AG10803 (cell line): ENCODE results near the gene BCR.

Experiments
- DNase-seq: peaks from one replicate; pipeline ENCODE4 v3.0.0; 2010; ENCODE audit warnings: low read depth
- H3K4me3 ChIP-seq: 2 replicates; pipeline ENCODE4 v1.5.1; 2011; ENCODE audit warnings: mild to moderate bottlenecking, low read length, control low read depth
- TF ChIP-seq, protein P1 (sequence below): conservative IDR thresholded peaks from 2 replicates; pipeline ENCODE4 v1.5.1; 2011; ENCODE audit warnings: mild to moderate bottlenecking, low read length, control low read depth, inconsistent platforms

Gene BCR

DNA sequence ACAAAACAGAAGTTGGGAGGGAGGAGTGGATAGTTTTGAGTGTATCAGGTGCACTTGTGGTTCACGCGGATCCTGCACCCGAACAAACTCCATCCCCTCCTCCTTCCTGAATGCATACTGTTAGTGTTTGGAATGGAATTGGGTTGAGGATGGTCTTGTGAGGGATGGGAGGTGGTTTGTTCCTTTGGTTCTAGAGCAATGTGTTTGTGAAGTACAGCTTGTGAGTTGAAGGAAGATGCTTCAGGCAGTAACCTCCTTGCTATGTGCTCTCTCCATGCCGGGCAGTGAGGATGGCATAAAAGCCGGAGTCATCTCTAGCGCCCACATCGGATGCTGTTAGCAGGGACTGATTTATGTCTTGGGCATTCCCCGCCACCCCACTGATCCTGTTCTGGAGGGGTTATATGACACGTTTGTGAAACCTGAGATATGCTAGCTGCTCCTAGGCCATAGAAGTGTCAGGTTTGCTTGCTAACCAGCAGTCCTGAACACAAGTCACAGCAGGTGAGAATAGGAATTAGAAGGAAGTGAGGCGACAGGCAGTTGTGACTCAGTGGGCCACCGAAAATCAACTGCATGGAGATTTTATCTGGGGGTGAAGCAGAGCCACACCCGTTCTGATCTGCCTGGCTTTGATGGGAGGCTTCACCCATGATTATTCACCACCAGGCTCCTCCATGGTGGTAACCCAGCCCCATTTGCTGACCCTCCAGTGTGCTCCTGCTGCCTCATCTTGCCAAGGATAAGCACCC, 2.2 kb downstream of the BCR start:
- peak overlapping the region; percentile 76 for H3K4me3 ChIP-seq
- TF ChIP-seq, protein P1, sequence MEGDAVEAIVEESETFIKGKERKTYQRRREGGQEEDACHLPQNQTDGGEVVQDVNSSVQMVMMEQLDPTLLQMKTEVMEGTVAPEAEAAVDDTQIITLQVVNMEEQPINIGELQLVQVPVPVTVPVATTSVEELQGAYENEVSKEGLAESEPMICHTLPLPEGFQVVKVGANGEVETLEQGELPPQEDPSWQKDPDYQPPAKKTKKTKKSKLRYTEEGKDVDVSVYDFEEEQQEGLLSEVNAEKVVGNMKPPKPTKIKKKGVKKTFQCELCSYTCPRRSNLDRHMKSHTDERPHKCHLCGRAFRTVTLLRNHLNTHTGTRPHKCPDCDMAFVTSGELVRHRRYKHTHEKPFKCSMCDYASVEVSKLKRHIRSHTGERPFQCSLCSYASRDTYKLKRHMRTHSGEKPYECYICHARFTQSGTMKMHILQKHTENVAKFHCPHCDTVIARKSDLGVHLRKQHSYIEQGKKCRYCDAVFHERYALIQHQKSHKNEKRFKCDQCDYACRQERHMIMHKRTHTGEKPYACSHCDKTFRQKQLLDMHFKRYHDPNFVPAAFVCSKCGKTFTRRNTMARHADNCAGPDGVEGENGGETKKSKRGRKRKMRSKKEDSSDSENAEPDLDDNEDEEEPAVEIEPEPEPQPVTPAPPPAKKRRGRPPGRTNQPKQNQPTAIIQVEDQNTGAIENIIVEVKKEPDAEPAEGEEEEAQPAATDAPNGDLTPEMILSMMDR, result no peak
- DNase-seq, result no peak

DNA sequence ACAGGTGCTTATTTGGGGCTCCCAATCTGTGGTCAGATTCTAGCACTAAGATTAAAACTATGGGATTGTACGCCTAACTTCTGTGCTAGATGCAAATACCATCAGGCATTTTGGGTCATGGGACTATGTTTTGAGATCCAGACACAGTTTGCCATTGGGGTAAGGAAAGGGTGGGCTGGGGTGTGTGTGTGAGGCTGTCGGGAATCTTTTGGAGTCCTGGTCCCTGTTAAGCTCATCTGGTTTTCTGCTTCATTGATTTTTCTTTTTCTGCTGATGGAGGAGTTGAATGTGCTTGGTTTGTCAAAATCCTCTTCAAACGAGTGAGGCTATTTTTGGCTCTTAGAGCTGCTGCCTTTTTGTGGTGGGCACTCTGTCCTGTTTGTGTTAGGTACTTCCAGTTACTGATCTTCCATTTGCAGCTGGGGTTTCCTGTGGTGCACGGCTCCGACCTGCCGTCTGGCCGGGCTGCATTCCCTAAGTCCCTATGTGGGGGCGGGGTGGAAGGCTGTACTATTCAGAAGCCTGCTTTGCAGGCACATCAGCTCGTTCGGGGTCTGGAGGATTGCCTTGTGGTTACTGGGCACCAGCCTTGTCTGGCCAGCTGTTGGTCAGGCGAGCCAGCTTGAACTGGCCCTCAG, 2.9 kb downstream of the BCR start:
- peak overlapping the region; percentile 76 for H3K4me3 ChIP-seq
- peak; percentile 66 for DNase-seq
- TF ChIP-seq, protein P1, result no peak

DNA sequence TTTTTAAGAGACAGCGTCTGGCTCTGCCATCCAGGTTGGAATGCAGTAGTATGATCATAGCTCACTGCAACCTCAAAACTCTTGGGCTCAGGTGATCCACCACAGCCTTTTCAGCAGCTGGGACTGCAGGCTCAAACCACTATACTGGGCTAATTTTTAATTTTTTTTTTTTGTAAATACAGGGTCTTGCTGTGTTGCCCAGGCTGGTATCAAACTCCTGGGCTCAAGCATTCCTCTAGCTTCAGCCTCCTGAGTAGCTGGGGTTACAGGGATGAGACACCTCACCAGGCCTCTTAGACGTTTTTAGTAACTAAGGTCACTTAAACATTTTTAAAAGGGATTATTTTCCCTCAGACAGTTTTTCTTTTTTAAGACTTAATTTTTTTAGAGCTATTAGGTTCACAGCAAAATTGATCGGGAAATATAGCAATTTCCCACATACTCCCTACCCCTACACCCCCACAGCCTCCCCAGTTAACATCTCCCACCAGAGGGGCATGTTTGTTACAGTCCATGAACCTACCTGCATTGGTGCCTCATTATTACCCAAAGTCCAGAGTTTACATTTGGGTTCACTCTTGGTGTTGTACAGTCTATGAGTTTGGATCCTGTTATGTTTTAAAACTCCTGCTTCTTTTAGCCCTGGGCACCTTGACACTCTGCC, 3.9 kb downstream of the BCR start:
- TF ChIP-seq, protein P1, result no peak
- H3K4me3 ChIP-seq, result no peak overlapping the region
- DNase-seq, result no peak

DNA sequence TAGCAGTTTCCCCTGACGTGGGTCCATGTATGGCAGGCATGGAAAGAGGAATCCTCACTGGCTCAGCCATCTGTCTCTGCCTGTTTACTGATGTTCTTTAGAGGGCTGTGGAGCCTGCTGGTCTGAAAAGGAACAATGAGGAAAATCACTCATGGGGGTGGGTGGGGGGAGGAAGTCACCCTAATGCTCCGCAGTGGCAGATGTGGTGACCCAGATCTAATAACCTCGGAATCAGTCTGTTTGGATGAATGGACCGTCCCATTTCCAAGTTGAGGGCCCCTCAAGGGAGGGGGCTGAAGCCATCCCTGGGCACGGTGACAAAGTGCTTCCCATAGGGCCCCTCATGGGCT, 4.4 kb downstream of the BCR start:
- TF ChIP-seq, protein P1, result no peak
- DNase-seq, result no peak
- H3K4me3 ChIP-seq, result no peak overlapping the region

DNA sequence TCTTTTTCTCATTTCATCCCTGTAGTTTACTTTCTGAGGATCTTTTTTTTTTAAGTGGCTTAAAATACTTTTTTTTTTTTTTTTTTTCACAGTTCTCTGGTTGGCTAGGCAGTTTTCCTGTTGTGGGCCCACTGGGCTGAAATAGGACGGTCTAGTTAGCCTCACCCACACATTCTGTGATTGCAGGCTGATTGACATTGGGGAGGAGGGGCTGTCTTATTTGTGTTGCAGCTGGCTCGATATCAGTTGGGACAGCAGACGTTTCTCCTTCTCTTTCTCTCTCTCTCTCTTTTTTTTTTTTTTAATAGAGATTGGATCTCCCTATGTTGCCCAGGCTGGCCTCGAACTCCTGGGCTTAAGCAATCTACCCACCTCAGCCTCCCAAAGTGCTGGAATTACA, 6.9 kb downstream of the BCR start:
- no peak for DNase-seq
- H3K4me3 ChIP-seq, result no peak overlapping the region
- TF ChIP-seq, protein P1, result no peak

DNA sequence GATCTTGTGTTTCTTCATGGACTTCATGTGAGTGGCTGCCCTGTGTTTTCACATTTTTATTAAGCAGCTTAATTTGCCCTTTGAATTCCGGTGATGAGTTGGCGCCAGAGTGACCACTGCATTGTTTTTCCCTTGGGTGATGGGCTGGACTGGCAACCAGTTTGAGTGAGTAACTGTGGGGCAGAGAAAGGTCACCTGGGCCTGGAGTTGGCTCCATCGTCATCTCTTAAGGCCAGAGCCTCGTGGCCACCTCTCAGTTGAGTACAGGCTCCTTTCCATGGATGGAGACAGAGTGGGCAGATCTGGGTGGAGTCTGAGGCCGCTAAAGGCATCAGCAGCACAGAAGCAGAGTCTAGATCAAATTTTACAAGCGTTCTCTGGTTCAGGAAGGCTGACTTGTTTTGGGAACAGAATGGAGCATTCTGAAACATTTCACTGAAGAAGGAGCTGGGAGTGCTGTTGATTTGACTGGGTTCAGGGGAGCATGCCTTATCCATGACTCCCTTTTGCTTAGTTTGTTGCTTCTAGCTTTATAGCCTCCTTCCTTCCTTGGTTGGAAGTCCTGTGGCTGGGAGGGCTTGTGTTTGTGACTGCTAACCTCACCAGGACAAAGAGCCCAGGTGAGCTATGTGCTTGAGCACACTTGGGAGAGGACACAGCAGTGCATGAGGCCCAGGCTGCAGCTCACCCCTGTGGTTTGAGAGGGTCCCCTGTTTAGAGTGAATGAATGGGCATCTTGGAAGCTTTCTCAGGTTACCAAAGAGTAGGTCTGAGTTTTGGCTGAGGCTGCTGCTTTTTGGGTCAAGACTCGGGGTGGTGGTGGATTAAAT, 7.8 kb downstream of the BCR start:
- DNase-seq, result no peak
- TF ChIP-seq, protein P1, result no peak
- no peak overlapping the region for H3K4me3 ChIP-seq
